Head of caudate nucleus (tissue), 42 donors: Measurements from ENCODE around the gene DUSP6.
"Not testable (repeated sequence)": the region's sequence is repeated elsewhere in the genome, so short reads cannot be mapped to it uniquely, and the experiment has no call there.

Source experiments
- DNase-seq, 42 donors: peaks; one replicate each; pipeline versions ENCODE4 v3.0.0 to v3.0.0-alpha.2; 2020 to 2021; ENCODE audit warnings: mixed read lengths in 7 of 42
- intact Hi-C: fragments of 100-400 bp; cut with DNase I; formaldehyde crosslinking; loops from one replicate; pipeline ENCODE4 v1.15.0; 2022

DUSP6 gene

DNA sequence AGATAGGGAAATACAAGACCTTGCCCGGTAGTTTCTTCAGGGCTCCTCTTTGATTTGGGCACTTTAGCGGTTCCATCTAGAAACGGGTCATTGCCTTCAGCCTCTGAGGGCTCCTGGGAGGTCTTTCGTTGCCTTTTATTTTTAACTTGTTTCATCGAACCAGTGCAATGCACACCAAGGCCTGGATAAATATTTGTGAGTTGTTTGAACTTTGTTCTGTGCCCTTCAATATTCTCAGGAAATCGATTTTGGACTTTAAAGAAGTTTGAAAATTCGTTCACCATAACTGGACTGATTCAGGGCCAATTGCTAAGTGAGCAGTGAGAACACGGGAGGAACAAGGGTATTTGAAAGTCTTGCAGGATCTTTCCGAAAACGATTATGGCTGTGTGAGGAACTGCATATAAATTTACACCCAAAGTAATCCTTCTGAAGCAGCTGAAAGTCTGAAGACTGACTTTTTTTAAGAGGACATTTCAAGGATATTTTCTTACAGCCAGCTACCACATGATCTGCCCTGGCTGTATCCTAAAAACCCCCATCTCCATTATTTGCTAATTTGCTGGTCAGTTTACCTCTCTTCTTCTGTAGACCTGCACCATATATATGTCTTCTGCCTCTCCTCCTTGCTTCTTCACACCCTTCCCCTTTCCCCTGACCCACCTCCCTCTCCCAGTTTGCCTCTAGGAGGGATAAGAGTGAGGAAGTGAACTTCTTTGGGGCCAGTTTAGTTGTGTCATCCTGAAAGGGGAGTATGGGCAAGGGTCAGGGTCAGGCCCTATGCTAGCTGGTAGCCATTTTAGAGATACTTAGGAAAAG is 8.0 kb downstream of the DUSP6 start:
- DNase-seq = no peak
- intact Hi-C loops = no loop called here

DNA sequence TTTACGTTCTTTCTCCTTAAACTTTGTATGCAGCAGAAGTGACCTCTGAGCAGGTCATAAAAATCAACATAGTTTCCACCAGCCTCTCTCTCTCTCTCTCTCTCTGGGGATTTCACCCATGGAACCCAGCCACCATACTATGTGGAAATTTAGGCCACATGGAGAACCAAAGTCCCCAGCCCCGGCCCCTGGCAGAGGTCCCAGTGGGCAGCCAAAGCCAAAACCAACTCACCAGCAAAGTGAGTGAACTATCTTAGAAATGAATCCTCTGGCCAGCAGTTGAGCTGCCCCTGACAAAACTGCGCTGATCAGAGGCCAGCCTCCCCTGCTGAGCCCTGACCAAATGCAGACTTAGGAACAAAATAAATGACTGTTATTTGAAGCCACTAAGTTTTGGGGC is 9.2 kb downstream of the DUSP6 start:
- DNase-seq = no peak
- intact Hi-C loops = no loop called here

DNA sequence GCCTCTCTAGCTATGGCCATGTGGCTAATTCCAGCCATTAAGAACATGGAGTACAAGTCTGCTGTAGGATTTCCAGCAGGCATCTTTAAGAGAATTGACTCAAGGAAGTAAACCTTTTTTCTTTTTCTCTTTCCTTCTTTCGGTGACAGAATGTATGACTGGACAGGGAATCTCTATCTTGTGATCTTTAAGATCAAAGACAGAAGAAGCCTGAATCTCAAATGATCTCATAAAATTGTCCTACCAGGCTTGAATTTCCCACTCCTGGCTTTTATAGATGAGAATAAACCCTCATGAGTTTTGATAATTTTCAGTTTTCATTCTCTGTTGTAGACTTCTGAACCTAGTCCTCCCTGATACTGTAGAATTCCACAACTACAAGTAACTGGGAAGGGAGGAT is 11.4 kb downstream of the DUSP6 start:
- intact Hi-C loops = no loop called here

DNA sequence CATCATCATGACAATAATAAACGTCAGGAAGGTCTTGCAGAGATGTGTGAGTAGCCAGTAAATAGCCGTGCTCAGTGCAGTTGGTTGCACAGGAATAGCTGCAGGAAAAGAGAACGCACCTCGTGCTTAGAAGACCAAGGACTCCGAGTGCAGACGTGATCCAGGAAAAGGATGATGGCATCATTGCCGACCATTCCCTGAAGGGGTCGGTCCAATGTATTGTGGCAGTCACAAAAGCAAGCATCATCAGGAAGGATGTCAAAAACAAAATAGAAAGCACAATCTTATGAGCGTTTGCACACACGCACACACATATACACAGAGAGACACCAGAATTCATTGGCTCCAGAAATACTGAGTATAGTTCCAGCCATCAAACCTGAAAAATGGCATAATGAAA is 12.8 kb downstream of the DUSP6 start:
- intact Hi-C loops = no loop called here
- DNase-seq = no peak

More for the DNA sequence above, 11.4 kb downstream of the DUSP6 start:
- DNase-seq = no peak

DNA sequence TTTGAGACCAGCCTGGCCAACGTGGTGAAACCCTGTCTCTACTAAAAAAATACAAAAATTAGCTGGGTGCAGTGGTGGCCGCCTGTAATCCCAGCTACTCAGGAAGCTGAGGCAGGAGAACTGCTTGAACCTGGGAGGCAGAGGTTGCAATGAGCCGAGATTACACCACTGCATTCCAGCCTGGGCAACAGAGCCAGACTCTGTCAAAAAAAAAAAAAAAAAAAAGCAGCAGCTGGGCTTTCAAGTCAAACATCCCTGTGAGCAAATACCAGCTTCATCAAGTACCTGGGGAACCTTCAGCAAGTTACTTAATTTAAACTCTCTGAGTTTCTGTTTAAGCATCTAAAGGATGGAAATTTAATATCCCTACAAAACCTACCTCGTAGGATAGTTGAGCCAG is 15.2 kb downstream of the DUSP6 start:
- intact Hi-C loops = not testable (repeated sequence)

DNA sequence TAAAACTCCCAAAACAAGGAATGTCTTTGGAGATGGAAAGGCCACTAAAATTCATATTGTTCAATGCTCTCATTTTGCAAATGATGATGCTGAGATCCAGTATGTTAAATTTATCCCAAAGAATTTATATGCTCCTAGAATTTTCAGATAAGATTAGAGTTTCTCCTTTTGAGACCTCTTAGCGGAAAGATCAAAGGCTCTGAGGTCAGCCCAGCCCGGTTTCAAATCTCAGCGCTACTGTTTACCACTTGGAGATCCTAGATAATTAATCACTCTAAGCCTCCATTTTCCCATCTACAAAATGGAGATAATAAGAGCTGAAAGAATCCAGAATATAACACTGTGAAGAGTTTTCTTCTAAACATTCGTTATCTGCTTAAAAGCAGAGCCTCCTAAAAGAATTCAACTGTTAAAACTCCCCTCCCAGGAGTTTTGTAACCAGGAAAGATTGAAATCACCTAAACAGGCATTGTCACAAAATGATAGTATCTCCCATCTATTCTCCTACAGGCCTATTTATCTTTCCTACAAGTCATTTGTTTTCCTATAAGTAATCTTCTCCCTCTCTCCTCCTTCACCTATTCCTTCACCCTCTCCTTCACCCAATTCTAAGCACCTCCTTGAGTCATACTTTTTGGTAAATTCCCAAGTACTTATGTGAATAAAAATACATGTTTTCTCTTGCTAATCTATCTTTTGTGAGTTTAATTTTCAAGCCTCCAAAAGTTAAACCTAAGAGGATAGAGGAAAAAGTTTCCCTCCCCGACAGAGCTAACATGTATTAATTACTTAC is 16.7 kb downstream of the DUSP6 start:
- DNase-seq = no peak
- intact Hi-C loops = no loop called here

More for the DNA sequence above, 15.2 kb downstream of the DUSP6 start:
- not testable (repeated sequence) for DNase-seq

- intact Hi-C loops = no loop called here
- DNase-seq = no peak
Observed at GRCh38 chr12:89334548-89335169, 17.6 kb downstream of the DUSP6 start.

DNA sequence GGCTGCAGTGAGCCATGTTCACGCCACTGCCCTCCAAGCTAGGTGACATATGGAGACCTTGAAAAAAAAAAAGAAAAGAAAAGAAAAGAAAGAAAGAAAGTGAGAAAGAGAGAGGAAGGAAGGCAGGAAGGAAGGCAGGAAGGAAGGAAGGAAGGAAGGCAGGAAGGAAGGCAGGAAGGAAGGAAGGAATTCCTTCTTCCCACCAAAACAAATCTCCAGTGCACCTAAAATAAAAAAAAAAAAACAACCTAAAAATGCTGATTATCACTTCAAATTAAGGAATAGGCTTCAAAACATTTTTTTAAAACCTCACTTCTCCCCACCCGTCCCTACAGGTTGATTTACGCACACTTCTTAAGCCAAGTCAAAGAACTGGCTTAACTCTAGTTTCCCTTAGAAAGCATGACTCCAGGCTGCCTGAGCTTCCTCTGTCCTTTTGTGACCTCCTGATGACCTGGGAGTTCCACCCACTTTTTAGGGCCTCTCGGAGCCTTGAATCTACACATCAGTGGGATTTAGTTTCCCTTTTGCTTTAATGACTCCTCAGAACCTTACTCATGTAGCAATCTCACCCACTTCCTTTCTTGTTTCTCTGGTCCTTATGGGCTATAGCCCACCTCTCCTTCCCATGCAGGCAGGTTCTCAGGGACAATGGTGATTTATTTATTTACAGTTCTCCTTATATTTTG is 18.6 kb downstream of the DUSP6 start:
- intact Hi-C loops = no loop called here
- no peak for DNase-seq

DNA sequence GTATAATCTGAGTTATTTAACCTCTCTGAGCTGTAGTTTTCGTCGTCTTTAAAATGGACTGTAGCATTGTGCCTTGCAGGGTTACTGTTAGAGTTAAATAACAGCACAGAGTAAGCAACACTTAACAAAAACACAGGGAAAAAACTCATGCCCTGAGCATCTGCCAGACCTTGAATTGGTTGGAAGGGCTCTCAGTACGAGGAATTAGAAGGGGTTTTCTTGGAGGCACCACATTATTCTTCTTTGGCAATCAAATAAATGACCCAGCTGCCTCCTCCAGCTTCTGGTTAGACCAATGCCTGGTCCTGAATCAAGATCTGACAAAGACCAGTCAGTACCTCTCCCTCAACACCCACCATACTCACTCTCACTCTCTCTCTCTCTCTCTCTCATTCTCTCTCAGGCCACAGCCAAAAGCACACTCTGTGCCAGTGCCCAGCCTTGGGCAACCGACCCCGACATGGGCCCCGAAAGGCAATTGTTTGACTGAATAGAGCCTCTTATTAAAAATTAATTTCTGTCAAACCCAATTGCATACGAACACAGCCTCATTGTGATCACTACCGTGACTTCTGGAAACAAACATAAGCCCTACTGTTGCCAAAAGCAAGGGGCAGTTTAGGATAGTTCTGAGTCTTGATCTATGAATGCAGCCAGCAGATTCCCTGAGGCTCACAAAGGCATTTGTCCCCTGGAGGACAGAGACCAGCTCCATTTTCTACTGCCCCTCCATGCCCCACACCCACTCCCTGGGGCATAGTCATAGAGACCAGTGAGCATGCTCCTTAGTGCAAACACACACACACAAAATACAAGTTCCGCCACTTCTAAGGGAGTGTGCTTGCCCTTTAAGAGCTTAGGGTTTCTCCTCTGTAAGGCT is 23.9 kb downstream of the DUSP6 start:
- intact Hi-C loops = no loop called here

GRCh38 chr12:89327486-89328094 is 24.7 kb downstream of the DUSP6 start:
- peak in 36 of 42 donors; percentile 36 to 91 (median 61) for DNase-seq
- intact Hi-C loops = no loop called here

More for the DNA sequence above, 23.9 kb downstream of the DUSP6 start:
- peak in 26 of 42 donors; percentile 9 to 69 (median 37) for DNase-seq

DNA sequence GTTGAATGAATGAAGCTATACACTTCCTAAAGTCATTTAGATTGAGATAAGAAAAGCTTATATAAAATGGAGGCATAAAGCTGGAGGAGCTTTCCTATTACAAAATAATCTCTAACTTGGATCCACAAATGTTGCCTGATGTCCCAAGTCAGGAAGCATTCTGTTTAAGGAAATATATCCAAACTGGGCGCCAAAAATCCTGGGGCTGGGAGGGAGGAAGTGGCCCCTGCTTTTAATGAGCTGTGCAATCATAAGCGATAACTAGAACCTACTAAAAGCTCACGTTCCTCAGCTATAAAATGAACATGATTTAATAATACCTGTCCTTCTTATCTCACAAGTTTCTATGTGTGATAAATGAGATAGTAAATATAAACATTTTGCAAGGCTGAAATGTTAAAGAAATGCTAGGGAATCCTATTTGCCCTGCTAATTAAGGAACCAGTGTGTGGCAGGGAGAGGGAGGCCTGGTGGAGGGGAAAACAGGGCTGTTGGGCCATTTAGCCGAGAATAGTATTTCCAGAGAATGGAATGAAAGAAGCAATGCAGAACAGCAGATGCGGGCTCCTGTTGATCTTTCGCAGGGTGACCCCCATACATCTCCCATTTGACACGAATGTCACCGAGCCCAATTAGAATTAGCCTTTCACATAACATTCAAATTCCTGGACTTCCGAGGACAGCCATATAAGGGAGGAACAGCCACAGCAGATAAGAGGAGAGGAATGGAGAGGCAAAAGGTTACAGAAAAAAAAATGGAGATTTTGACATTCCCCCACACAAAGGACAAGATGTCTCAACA is 25.9 kb downstream of the DUSP6 start:
- DNase-seq = no peak
- intact Hi-C loops = no loop called here

GRCh38 chr12:89325495-89325894 is 26.8 kb downstream of the DUSP6 start:
- intact Hi-C loops = no loop called here

DNA sequence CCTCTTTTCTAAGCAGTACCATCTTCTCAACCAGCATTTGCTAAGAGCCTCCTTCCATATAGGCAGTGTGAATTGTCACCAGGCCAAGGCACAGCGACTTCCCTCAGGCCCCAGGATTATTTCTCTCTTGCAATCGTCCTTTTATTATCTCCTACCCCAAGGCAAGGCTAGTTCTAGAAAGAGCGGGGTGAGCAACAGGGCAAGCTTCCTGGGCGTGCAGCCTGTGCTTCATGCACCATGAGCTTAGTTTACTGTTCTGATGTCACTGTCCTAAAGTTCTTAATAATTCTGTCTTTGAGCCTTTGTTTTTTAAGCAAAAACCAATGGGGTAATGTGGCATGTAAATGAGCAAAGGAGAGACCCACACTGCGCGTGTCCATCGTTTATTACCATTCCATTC is 27.9 kb downstream of the DUSP6 start:
- intact Hi-C loops = no loop called here
- DNase-seq = no peak

More at GRCh38 chr12:89325495-89325894, 26.8 kb downstream of the DUSP6 start:
- DNase-seq = no peak

GRCh38 chr12:89323568-89324218 is 28.6 kb downstream of the DUSP6 start:
- no peak for DNase-seq
- intact Hi-C loops = no loop called here

- DNase-seq = no peak
- intact Hi-C loops = no loop called here
Observed at GRCh38 chr12:89320735-89321134, 31.6 kb downstream of the DUSP6 start.

- intact Hi-C loops = no loop called here
Observed at GRCh38 chr12:89319606-89320005, 32.7 kb downstream of the DUSP6 start.

GRCh38 chr12:89319122-89319521 is 33.2 kb downstream of the DUSP6 start:
- DNase-seq = no peak
- intact Hi-C loops = no loop called here

More at GRCh38 chr12:89319606-89320005, 32.7 kb downstream of the DUSP6 start:
- DNase-seq = no peak
